ENCODE data around the gene MATK. TPM values are rescaled to one million over a fixed set of nuclear protein-coding genes. Genes with fewer than 3 reads are reported as not detected.

Gene MATK, protein sequence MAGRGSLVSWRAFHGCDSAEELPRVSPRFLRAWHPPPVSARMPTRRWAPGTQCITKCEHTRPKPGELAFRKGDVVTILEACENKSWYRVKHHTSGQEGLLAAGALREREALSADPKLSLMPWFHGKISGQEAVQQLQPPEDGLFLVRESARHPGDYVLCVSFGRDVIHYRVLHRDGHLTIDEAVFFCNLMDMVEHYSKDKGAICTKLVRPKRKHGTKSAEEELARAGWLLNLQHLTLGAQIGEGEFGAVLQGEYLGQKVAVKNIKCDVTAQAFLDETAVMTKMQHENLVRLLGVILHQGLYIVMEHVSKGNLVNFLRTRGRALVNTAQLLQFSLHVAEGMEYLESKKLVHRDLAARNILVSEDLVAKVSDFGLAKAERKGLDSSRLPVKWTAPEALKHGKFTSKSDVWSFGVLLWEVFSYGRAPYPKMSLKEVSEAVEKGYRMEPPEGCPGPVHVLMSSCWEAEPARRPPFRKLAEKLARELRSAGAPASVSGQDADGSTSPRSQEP
- total RNA-seq, result not detected in 2 replicates

DNA sequence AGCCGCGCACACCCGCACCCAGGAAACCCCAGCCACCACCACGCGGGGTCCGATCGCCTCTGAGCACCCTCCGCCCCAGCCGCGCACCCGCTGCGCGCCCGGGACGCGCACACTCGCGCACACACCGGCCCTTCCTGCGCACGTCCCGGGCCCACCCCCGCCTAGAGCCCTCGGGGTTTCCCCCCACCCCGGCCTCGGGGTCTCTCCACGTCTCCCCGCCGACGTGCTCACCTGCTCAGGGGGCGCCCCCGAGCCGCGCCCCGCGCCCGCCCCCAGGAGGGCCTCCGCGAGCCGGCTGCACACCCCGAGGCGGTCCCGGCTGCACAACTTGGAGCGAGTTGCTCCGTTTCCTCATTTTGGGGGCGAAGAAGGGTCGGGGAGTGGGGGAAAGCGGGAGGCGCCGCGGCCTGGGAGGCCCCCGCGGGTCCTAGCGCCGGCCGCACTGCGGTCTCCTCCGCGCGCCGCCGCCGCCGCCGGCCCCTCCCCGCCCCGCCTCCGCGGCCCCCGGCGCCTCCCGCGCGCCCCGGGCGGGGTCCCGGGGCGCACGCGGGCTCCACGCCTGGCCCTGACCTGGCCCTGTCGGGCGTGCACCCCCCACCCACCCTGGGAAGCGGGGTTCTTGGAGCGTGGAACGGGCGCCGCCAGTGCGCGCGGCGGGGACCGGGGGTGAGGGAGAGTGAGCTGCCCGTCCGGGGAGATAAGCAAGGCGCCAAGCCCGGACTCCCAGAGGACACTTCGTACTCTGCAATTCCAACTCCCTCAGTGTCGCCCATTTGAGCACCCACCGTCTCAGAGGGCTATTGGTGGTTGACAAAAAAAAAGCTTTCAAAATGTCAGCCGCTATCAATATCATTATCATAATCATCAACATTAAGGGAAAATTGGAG is at the start of gene MATK:
Gene MATK (minus strand): TSS at position 444 of the 887 bp plus-strand sequence. CDS start 1,246 bp downstream, outside the sequence.

DNA sequence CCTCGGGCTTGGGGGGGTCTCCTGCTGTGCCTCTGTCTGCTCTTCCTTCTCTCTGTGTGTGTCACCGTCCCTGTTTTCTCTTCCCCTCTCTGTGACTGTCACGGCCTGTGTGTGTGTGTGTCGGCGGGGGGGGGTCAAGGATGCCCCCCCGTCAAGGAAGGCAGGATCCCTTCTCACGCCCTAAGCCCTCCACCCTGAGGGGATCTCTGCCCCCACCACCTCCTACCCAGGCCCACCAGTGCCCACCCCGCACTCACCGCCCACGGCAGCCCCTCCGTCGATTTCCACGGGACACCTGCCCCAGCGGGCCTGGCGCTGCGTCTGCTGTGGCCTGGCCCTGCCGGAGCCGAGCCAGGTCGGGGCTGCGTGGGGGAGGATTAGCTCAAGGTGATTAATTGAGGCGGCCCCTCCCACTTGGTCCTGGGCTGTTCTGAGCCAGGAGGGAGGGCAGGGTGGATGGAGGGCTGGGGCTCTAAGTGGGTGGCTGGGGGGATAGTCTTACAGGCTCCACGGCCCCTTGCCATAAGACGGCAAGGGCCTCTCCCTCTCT is 14.2 kb downstream of the MATK start, which contains the start of gene RAX2:
Gene RAX2 (minus strand): TSS at position 323 of the 550 bp plus-strand sequence. CDS start 486 bp downstream, outside the sequence.

DNA sequence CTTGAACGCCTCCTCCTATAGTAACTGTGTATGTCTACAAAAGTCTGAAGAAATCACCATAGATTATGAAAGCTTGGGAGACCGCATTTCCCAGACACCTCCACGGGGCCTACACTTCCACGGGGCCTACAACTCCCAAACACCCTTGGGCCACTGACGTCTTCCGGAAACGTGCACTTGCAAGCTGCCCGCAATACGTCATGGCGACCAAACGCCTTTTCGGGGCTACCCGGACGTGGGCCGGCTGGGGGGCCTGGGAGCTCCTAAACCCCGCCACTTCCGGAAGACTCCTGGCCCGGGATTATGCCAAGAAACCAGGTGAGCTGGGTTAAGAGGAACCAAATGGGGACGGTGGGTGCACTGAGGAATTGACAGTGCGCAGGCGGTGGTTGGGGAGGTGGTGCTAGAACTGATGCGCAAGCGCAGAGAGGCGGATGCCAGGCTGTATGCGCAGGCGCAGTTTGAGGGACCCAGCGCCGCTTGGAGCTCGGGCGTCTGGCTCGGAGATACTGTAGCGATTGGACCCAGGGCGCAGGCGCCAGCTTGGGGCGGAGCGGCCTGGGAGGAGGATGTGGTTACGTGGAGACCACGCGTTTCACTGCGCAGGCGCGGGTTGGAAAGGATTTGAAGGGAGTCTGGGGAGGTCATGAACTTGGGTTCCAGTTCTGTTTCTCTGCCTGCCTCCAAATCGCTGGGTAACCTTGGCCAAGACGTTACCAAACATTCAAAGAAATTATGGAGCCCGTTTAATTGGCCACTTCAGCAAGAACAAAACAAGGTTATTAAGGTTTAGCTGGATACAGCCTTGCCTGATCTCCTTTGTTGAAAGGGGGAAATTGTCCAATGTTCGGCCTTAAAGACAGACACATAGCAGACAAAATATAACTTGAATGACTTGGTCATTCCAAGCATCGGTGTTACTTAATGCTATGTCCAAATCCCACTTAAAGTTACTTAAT is 23.4 kb downstream of the MATK start, which contains the start of gene MRPL54:
Gene MRPL54 (plus strand): TSS at position 182 of the 959 bp plus-strand sequence. CDS start 19 bp downstream, at position 201.

DNA sequence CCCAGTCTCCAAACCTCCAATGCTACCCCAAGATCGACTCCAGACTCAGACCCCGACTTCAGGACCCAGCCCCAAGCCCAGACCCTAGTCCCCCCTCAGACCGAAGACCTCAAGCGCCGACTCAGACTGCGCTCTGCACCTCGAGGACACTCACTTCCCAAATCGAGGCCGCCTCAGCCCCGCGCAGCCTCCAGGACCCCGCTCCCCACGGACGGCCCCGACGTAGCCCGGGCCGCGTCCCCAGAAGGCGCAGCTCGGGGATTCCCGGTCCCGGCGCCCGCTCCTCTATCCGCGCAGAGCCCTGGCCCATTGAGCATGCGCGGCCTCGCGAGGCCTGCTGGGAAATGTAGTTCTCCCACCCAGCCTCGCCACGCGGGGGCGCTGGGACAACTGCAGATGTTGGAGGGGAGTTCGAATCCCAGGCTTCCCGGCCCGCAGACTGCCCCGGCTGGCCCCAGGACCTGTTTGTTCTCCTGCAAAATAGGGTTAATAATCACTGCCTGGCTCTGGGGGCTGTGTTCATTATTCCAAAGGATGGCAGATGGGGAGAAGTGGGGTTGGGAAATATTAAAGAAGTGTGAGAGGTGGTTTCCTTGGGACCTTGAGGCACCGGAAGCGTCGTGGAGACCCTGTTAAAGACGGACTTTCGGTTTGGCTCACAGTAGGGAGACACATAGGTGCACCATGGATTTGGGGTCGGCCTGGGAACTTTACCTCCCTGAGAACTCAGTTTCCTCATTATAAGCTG is 24.6 kb downstream of the MATK start, which contains the start of gene APBA3:
Gene APBA3 (minus strand): TSS at position 311 of the 748 bp plus-strand sequence. CDS start 1,428 bp downstream, outside the sequence.

Other genes starting within 250 kb of the MATK start
- gene TEKTIP1, start 247.2 kb downstream of the MATK start, total RNA-seq, result not detected in 2 replicates
- 58.3 and 59.2 TPM in 2 replicates for gene MFSD12, start 228.8 kb downstream of the MATK start, total RNA-seq
- 90.3 and 99.7 TPM in 2 replicates for gene HMG20B, start 213.4 kb downstream of the MATK start, total RNA-seq
- 0.20 and 0.31 TPM in 2 replicates for gene GIPC3, start 200.9 kb downstream of the MATK start, total RNA-seq
- gene TBXA2R, start 179.5 kb downstream of the MATK start, total RNA-seq, result 0.94 and 1.0 TPM in 2 replicates
- gene CACTIN, start 159.6 kb downstream of the MATK start, total RNA-seq, result 16.4 and 20.4 TPM in 2 replicates
- gene PIP5K1C, start 85.9 kb downstream of the MATK start, total RNA-seq, result 33.2 and 39.6 TPM in 2 replicates
- not detected in 2 replicates for gene TJP3, start 78.0 kb downstream of the MATK start, total RNA-seq
- 28.3 and 33.3 TPM in 2 replicates for gene APBA3, start 24.7 kb downstream of the MATK start, total RNA-seq
- gene MRPL54, start 23.7 kb downstream of the MATK start, total RNA-seq, result 46.8 and 67.6 TPM in 2 replicates
- not detected in 2 replicates for gene RAX2, start 14.2 kb downstream of the MATK start, total RNA-seq
- not detected in 2 replicates for gene ZFR2, start 82.7 kb upstream of the MATK start, total RNA-seq
- not detected in 2 replicates for gene ATCAY, start 94.3 kb upstream of the MATK start, total RNA-seq
- not detected in 2 replicates for gene NMRK2, start 146.7 kb upstream of the MATK start, total RNA-seq
- gene DAPK3, start 184.7 kb upstream of the MATK start, total RNA-seq, result 49.3 and 59.2 TPM in 2 replicates
- gene EEF2, start 199.1 kb upstream of the MATK start, total RNA-seq, result 3,060 and 3,544 TPM in 2 replicates
- 10.1 and 10.8 TPM in 2 replicates for gene PIAS4, start 221.4 kb upstream of the MATK start, total RNA-seq

Measured in cardiac ventricle fibroblast (primary cell).